HCT116 (cell line): ENCODE measurements around the gene RPL37A. TPM values are rescaled to one million over a fixed set of nuclear protein-coding genes. Genes with fewer than 3 reads are reported as not detected.

Experiments used
- ATAC-seq: fragments of 200-7000 bp; cut with Tn5 transposase; 2 replicates; pipeline ENCODE4 v1.9.1; 2020; ENCODE audit warnings: mild to moderate bottlenecking, moderate library complexity
- BruUV-seq: library from RNA; stranded (reverse); fragments of 400-500 nt; replicated peaks from 2 replicates; lab custom pipeline; 2021; lab: Mats Ljungman, UMichigan
- CTCF ChIA-PET: fragments of 300-600 bp; sonication (Branson Sonifier 250); formaldehyde crosslinking; loops from one replicate; lab custom pipeline; 2021; ENCODE audit warnings: antibody characterized with exemption; lab: Charles Lee
- POLR2A ChIA-PET: fragments of 300-600, 350-600 bp; sonication (Branson Sonifier 250); formaldehyde crosslinking; loops from one replicate; lab custom pipeline; 2021; ENCODE audit warnings: antibody characterized with exemption; lab: Charles Lee
- RAD21 ChIA-PET, 2 experiments: fragments of 300-600 bp; sonication (Branson Sonifier 250); formaldehyde crosslinking; loops; one replicate each; lab custom pipeline; 2023; ENCODE audit warnings: low total read pairs in 2 of 2; ENCODE audit not compliant: uncharacterized antibody in 2 of 2, unreplicated experiment in 2 of 2, low non-redundant PET in 1 of 2; lab: Charles Lee
- DNase-seq: peaks from one replicate; pipeline ENCODE4 v3.0.0-alpha.2; 2010; ENCODE audit warnings: low read depth, low spot score
- H2AFZ ChIP-seq: fragments of 200-600 bp; shearing (Covaris generic), sonication (generic); 2 replicates; pipeline ENCODE4 v1.6.1; 2017; ENCODE audit warnings: low read depth, mixed run types, mixed read lengths, antibody characterized with exemption, low read length; ENCODE audit not compliant: poor library complexity, severe bottlenecking
- H3K27ac ChIP-seq: 2 replicates; pipeline ENCODE4 v1.5.1; 2012; ENCODE audit warnings: low read depth, low read length
- H3K27me3 ChIP-seq: fragments of 200-600 bp; sonication (generic); 2 replicates; pipeline ENCODE4 v1.6.1; 2016; ENCODE audit warnings: mixed run types, low read length, mixed read lengths; ENCODE audit not compliant: insufficient read depth
- H3K36me3 ChIP-seq, 2 experiments: fragments of 200-500 bp in 1 of 2; fragments of 200-600 bp in 1 of 2; sonication (Bioruptor generic) in 1 of 2; sonication (generic) in 1 of 2; 2 replicates each; pipeline versions ENCODE4 v1.5.1 to v1.6.1; 2014 to 2016; ENCODE audit warnings: low read length in 2 of 2, inconsistent platforms in 1 of 2, mixed read lengths in 1 of 2, mixed run types in 1 of 2; ENCODE audit not compliant: insufficient read depth in 2 of 2, control insufficient read depth in 1 of 2
- H3K4me1 ChIP-seq, 2 experiments: fragments of 200-600 bp in 1 of 2; sonication (generic) in 1 of 2; 2 replicates each; pipeline versions ENCODE4 v1.5.1 to v1.6.1; 2012 to 2017; ENCODE audit warnings: low read length in 2 of 2, inconsistent platforms in 1 of 2, mild to moderate bottlenecking in 1 of 2, mixed read lengths in 1 of 2, mixed run types in 1 of 2, moderate library complexity in 1 of 2; ENCODE audit not compliant: insufficient read depth in 2 of 2, control insufficient read depth in 1 of 2
- H3K4me2 ChIP-seq: fragments of 200-600 bp; sonication (generic); 2 replicates; pipeline ENCODE4 v1.6.1; 2017; ENCODE audit warnings: mixed run types, low read length, mixed read lengths
- H3K4me3 ChIP-seq, 2 experiments: fragments of 200-600 bp in 1 of 2; sonication (generic) in 1 of 2; replicated peaks in 1 of 2; 2 replicates each; pipeline ENCODE4 v1.5.1; 2011 to 2016; ENCODE audit warnings: low read length in 2 of 2, control low read depth in 1 of 2, low read depth in 1 of 2, mild to moderate bottlenecking in 1 of 2, mixed read lengths in 1 of 2, mixed run types in 1 of 2
- H3K79me2 ChIP-seq: fragments of 200-600 bp; sonication (generic); 2 replicates; pipeline ENCODE4 v1.6.1; 2017; ENCODE audit warnings: mild to moderate bottlenecking, mixed run types, low read length, moderate library complexity, mixed read lengths; ENCODE audit not compliant: insufficient read depth
- H3K9ac ChIP-seq: fragments of 200-600 bp; sonication (generic); 2 replicates; pipeline ENCODE4 v1.6.1; 2016; ENCODE audit warnings: low read length, mixed read lengths
- H3K9me2 ChIP-seq: fragments of 200-600 bp; sonication (generic), shearing (Covaris generic); 2 replicates; pipeline ENCODE4 v1.6.1; 2017; ENCODE audit warnings: mixed run types, mild to moderate bottlenecking, moderate library complexity; ENCODE audit not compliant: insufficient read depth
- H3K9me3 ChIP-seq, 2 experiments: fragments of 200-500 bp in 1 of 2; fragments of 200-600 bp in 1 of 2; sonication (Bioruptor generic) in 1 of 2; sonication (generic) in 1 of 2; 2 replicates each; pipeline ENCODE4 v1.6.1; 2014 to 2017; ENCODE audit warnings: low read length in 2 of 2, mixed read lengths in 2 of 2, inconsistent platforms in 1 of 2, low read depth in 1 of 2, mild to moderate bottlenecking in 1 of 2, mixed run types in 1 of 2, moderate library complexity in 1 of 2; ENCODE audit not compliant: control insufficient read depth in 1 of 2, insufficient read depth in 1 of 2
- H4K20me1 ChIP-seq: fragments of 200-600 bp; sonication (generic), shearing (Covaris generic); 2 replicates; pipeline ENCODE4 v1.6.1; 2017; ENCODE audit warnings: mixed run types, mild to moderate bottlenecking, moderate library complexity; ENCODE audit not compliant: insufficient read depth
- CBX3 ChIP-seq: IDR thresholded peaks from 2 replicates; pipeline ENCODE4 v1.6.1; 2012; ENCODE audit warnings: low read depth
- CEBPB ChIP-seq: IDR thresholded peaks from 2 replicates; pipeline ENCODE4 v1.6.1; 2012; ENCODE audit warnings: low read depth
- ELF1 ChIP-seq: IDR thresholded peaks from 2 replicates; pipeline ENCODE4 v1.6.1; 2012; ENCODE audit warnings: low read depth, borderline replicate concordance
- EZH2phosphoT487 ChIP-seq: fragments of 200-600 bp; IDR thresholded peaks from 2 replicates; pipeline ENCODE4 v1.6.1; 2018; ENCODE audit warnings: antibody characterized with exemption, borderline replicate concordance
- FOSL1 ChIP-seq: IDR thresholded peaks from 2 replicates; pipeline ENCODE4 v1.6.1; 2012; ENCODE audit warnings: low read depth
- JUND ChIP-seq: IDR thresholded peaks from 2 replicates; pipeline ENCODE4 v1.6.1; 2012
- MAX ChIP-seq: IDR thresholded peaks from 2 replicates; pipeline ENCODE4 v1.6.1; 2012
- POLR2AphosphoS5 ChIP-seq: IDR thresholded peaks from 2 replicates; pipeline ENCODE4 v1.6.1; 2011; ENCODE audit warnings: mild to moderate bottlenecking, low read depth, low read length, moderate library complexity
- RAD21 ChIP-seq: IDR thresholded peaks from 2 replicates; pipeline ENCODE4 v1.6.1; 2012; ENCODE audit warnings: low read depth, mild to moderate bottlenecking
- SP1 ChIP-seq: IDR thresholded peaks from 2 replicates; pipeline ENCODE4 v1.6.1; 2012; ENCODE audit warnings: low read depth
- SRF ChIP-seq: IDR thresholded peaks from 2 replicates; pipeline ENCODE4 v1.6.1; 2012; ENCODE audit warnings: low read depth
- YY1 ChIP-seq: IDR thresholded peaks from 2 replicates; pipeline ENCODE4 v1.6.1; 2011; ENCODE audit warnings: low read length, low read depth, moderate library complexity, mild to moderate bottlenecking; ENCODE audit not compliant: insufficient replicate concordance; ENCODE audit errors: extremely low read depth
- ZFX ChIP-seq: fragments of 450-650 bp; IDR thresholded peaks from 2 replicates; pipeline ENCODE4 v1.6.1; 2017
- ZNF274 ChIP-seq: fragments of 200-500 bp; sonication (Bioruptor generic); IDR thresholded peaks from 2 replicates; pipeline ENCODE4 v1.6.1; 2014; ENCODE audit warnings: mild to moderate bottlenecking, low read depth, low read length, inconsistent platforms
- intact Hi-C: fragments of 100-400 bp; cut with micrococcal nuclease; formaldehyde crosslinking; loops from 2 replicates; pipeline ENCODE4 v1.10.0; 2022
- total RNA-seq: library from RNA; stranded (reverse); gene quantifications from one replicate; pipeline ENCODE4 v1.2.1, GENCODE V29; 2021; ENCODE audit not compliant: unreplicated experiment
- TF ChIP-seq, protein P1 (sequence below): IDR thresholded peaks from 2 replicates; pipeline ENCODE4 v1.6.1; 2012
- TF ChIP-seq, protein P2 (sequence below): IDR thresholded peaks from 2 replicates; pipeline ENCODE4 v1.6.1; 2011; ENCODE audit warnings: mild to moderate bottlenecking, low read length, moderate library complexity; ENCODE audit not compliant: insufficient replicate concordance; ENCODE audit errors: extremely low read depth

The RPL37A gene
- total RNA-seq, 1 experiment from 2014 or later, result 3,018 TPM

DNA sequence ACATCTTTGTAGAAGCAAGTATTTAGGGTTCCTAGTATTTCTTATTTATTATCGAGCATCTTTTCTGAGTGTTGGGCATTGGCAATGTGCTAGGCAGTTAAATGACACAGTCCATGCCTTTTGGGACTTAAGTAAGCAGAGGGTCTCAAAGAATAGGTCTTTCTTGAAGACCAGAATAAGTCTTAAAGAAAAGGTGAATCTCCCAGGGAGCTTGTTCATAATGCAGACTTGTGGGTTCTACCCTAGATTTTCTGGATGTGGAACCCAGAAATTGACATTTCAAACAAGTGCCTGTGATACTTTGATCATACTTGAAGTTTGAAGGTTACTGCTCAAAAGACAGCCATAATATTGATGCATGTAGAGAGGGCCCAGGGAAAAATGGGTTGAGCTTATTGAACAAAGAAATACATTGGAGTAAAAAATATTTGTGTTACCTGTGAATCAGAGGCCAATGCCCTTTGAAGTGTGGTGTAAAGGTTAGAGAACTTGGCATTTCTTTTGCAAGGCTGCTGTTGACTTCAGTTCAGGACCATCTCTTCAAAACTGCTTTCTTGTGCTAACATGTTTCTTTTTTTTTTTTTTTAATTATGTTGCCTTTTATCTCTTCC, 24.4 kb downstream of the RPL37A start:
- POLR2A ChIA-PET, result no interaction called here
- Histone ChIP-seq H3K4me1 (no peaks in the 10 kb centered on the region), H3K4me2 (no peak overlapping the region), H3K9me3 (no peaks in the 10 kb centered on the region), H3K27ac (no peak overlapping the region), H4K20me1 (no peaks in the 10 kb centered on the region), H3K4me3 (no peak overlapping the region), H3K9me2 (no peaks in the 10 kb centered on the region), H3K36me3 (peaks cover 0 to 2% of the 10 kb centered on the region in 2 experiments; a peak in 1 of 4 replicates), H2AFZ (no peak overlapping the region), H3K79me2 (no peaks in the 10 kb centered on the region), H3K9ac (no peak overlapping the region), H3K27me3 (no peaks in the 10 kb centered on the region)
- BruUV-seq, result no TSS peak
- DNase-seq (no peak), ATAC-seq (no peak)
- TF ChIP-seq ELF1 (no peak), ZFX (no peak), SP1 (no peak), CBX3 (no peak), CEBPB (no peak), MAX (no peak)
- TF ChIP-seq, protein P1, sequence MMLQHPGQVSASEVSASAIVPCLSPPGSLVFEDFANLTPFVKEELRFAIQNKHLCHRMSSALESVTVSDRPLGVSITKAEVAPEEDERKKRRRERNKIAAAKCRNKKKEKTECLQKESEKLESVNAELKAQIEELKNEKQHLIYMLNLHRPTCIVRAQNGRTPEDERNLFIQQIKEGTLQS, result no peak
- RAD21 ChIA-PET, result interaction anchor here in 1 of 2 experiments (0.6 kb wide), 1 partner anchor 160 kb away, joined by 3 read pairs; no protein-coding TSS in a partner anchor
- CTCF ChIA-PET, result interaction anchor here (0.6 to 0.9 kb wide), 2 partner anchors 144 to 581 kb away, joined by 3 read pairs; no protein-coding TSS in a partner anchor
- intact Hi-C loops, result no loop called here

GRCh38 chr2:216525972-216526371, 27.3 kb downstream of the RPL37A start:
- no peaks in the 10 kb centered on the region for H3K79me2 ChIP-seq
- TF ChIP-seq POLR2AphosphoS5 (no peak), YY1 (no peak), ZFX (no peak), RAD21 (no peak), EZH2phosphoT487 (no peak), CEBPB (no peak), ZNF274 (no peak), SRF (no peak), JUND (no peak), ELF1 (no peak), FOSL1 (no peak)
- TF ChIP-seq, protein P2, sequence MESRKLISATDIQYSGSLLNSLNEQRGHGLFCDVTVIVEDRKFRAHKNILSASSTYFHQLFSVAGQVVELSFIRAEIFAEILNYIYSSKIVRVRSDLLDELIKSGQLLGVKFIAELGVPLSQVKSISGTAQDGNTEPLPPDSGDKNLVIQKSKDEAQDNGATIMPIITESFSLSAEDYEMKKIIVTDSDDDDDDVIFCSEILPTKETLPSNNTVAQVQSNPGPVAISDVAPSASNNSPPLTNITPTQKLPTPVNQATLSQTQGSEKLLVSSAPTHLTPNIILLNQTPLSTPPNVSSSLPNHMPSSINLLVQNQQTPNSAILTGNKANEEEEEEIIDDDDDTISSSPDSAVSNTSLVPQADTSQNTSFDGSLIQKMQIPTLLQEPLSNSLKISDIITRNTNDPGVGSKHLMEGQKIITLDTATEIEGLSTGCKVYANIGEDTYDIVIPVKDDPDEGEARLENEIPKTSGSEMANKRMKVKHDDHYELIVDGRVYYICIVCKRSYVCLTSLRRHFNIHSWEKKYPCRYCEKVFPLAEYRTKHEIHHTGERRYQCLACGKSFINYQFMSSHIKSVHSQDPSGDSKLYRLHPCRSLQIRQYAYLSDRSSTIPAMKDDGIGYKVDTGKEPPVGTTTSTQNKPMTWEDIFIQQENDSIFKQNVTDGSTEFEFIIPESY, result no peak
- TF ChIP-seq, protein P1, result no peak
- TF ChIP-seq, all 23 proteins: peak for 0
- H3K9me3 ChIP-seq, result no peaks in the 10 kb centered on the region
- DNase-seq, result no peak
- H3K4me1 ChIP-seq, result no peaks in the 10 kb centered on the region
- CTCF ChIA-PET, result no interaction called here
- intact Hi-C loops, result no loop called here
- H3K36me3 ChIP-seq, result no peaks in the 10 kb centered on the region
- H3K4me2 ChIP-seq, result no peak overlapping the region
- ATAC-seq, result no peak
- H2AFZ ChIP-seq, result no peak overlapping the region
- no peaks in the 10 kb centered on the region for H3K9me2 ChIP-seq
- BruUV-seq, result no TSS peak
- H3K4me3 ChIP-seq, result no peak overlapping the region
- H4K20me1 ChIP-seq, result no peaks in the 10 kb centered on the region
- RAD21 ChIA-PET, result no interaction called here
- no peak overlapping the region for H3K9ac ChIP-seq
- H3K27ac ChIP-seq, result no peak overlapping the region
- POLR2A ChIA-PET, result no interaction called here
- no peaks in the 10 kb centered on the region for H3K27me3 ChIP-seq
